ENCODE measurements around the gene MOB3A.
A peak's percentile ranks its signal among the peaks of the same experiment; 100 is the strongest.
"Not testable (repeated sequence)": the region's sequence is repeated elsewhere in the genome, so short reads cannot be mapped to it uniquely, and the experiment has no call there.

The MOB3A gene

DNA sequence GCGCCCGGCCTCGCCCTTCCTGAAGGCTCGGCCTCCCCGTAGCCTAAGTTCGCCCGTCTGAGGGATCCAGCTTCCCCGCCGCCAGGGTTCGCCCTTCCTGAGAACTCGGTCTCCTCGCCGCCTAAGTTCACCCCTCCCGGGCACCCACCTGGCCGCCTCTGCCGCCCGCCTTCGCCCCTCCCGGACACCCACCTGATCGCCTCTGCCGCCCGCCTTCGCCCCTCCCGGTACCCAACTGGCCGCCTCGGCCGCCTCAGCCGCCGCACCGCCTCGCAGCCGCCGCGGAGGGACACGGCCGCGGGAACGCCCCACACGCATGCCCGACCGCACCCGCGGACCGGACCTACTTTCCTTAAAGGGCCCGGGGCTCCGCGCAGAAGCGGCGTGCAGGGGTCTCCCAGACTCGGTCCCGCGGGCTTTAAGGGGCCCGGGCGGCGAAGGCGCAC lies at the start of gene MOB3A:
MOB3A (minus strand) TSS at position 293 of the 446 bp plus-strand sequence. CDS start 17,766 bp downstream, outside the sequence.
- peak; percentile 86 for DNase-seq

DNA sequence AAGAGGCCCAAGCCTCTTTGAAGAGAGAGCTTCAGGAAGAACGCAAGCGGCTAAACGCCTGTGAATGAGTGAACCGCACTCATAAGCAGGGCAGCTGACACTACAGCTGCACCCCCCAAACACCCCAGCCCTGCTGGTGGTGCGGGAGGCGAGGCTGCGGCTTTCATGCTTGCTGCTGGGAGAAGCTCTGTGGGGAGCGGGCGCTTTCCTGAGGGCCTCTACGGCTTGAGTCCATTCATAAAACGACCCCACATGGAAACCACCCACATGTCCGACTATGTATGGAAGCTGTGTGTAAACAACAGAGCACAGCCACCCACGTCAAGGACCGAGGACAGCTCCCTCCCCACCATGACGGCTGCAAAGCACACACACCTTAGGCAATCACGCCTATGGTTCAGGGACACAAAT lies 49.7 kb upstream of the MOB3A start:
- DNase-seq = no peak

DNA sequence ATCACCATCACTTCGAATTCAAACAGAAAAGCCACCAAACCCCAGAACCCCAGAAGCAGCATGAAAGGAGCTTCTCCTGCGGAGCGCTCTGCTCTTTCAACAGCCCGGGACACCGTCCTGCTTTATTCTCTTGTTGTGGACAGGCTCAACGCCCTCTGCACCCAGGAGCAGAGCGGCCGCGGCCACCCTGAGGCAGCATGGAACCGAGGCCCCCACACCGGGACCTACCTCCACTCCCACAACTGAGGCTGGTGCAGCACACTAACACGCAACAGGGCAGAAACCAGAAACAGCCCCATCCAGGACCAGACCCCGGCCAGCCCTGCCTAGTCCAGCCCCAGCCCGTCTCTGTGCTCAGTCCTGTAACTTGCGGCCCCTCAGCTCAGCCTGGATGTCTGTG lies 48.1 kb upstream of the MOB3A start:
- DNase-seq = no peak

DNA sequence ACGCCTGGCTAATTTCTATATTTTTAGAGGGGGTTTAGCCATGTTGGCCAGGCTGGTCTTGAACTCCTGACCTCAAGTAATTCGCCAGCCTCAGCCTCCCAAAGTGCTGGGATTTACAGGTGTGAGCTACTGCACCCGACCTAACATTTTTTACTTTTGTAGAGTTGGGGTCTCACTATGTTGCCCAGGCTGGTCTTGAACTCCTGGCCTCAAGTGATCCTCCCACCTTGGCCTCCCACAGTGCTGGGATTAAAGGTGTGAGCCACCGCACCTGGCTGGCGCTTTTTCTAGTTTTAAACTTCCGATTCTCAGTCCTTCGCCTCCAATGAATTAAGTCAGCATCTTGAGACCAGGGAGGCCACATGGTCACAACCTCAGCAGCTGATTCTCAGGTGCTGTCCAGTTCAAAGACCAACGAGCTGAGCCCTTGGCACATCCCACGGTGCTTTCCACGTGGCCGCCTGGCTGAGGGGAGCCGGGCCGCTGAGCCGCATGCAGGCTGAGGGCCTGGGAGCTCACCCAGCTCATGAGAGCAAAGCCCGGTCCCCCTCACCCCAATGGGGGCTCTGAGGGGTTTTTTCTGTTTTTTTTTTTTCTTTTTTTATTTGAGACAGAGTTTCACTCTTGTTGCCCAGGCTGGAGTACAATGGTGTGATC lies 46.2 kb upstream of the MOB3A start:
- no peak for DNase-seq

DNA sequence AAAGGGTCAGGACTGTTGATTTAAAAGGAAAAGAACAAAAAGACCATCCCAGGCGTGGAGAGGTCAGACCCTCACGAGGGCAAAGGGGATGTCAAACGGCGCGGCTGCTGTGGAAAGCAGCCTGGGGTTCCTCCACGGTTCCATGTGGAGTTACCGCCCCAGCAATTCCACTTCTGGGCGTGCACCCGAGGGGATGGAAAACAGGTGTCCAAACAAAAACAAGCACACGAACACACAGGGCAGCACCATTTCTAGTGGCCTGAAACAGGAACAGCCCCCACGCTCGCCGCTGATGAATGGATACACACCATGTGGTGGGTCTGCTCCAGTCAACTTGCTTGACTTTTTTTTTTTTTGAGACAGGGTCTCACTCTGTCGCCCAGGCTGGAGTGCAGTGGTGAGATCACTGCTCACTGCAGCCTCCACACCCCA lies 44.0 kb upstream of the MOB3A start:
- DNase-seq = no peak

DNA sequence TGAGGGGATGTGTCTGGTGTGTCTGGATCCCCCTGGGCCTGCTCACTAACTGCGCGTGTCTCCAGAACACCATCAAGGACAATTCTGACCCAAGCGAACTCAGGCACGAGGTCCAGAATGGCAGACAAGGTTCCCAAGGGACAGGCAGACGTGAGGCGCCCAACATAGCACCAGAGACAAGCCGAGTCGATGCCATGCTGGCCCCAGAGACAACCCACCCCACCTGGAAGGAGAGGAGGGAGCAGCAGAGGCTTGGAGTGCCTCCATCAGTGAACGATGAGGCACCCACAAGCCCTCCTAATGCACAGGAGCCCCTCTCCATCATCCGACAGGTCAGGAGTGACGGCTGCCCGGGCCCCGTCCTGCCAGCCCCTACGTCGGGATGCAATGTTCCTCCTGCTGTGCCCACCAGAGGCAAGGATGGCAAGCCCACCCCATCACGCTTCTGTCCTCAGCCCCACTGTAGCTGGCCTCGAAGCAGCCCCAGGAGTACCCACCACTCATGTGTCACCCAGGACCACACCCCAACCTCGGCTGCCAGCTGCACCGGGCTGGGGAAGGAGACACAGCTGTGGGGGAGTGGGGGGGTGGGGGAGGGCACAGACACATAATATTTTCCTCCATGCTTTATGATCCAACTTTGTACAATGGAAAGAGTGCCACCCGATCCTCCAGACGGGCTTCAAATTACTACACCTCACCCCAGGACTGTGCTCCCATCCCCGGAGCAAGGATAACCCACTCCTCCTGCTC lies 43.4 kb upstream of the MOB3A start:
- no peak for DNase-seq

DNA sequence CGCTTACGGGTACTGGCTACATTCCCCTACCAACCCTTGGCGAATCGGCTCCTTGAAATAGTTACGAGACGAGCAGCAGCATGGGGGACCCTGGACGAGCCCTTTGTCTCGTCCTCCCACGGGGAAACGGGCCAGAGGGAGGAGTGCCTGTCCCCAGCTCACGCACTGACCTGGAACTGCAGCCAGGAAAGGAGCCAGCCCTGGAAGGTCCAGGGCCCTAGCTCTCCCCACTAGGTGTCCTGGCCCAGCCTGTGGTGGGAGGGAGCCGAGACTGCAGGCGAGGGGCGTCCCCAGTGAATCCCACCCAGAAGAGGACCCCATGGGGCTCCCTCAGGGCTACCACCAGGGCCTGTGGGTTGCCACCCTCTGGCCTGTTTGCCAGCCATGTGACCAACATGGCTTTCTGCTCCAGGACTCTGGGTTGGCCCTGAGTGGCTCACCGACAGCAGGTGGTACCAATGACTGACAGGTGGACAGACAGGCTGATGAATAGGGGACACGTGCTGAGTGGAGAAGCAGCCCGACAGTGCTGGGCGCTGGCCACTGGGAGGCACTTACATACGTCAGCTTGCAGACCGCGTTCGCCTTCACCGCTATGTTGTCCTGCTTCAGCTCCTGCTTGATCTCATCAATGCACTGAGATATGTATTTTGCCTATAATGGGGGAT lies 42.1 kb upstream of the MOB3A start:
- no peak for DNase-seq

DNA sequence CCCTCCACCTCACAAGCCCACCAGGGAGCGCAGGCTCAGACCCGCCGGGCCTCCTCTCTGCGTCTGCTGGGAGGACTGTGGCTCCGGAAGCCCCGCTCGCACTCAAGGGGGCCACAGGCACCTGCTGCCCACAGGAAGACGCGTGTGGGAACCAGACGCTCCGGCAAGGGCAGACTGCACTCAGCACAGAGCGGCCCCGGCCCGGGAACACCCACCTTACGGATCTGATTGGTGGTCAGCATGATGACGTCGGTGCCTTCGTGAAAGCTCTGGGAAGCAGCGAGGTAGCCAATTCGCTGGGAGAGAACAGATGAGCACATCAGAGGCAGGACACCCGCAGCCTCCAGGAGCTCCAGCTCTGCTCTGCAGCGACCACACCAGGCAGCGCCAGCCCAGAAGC lies 40.7 kb upstream of the MOB3A start:
- DNase-seq = no peak

DNA sequence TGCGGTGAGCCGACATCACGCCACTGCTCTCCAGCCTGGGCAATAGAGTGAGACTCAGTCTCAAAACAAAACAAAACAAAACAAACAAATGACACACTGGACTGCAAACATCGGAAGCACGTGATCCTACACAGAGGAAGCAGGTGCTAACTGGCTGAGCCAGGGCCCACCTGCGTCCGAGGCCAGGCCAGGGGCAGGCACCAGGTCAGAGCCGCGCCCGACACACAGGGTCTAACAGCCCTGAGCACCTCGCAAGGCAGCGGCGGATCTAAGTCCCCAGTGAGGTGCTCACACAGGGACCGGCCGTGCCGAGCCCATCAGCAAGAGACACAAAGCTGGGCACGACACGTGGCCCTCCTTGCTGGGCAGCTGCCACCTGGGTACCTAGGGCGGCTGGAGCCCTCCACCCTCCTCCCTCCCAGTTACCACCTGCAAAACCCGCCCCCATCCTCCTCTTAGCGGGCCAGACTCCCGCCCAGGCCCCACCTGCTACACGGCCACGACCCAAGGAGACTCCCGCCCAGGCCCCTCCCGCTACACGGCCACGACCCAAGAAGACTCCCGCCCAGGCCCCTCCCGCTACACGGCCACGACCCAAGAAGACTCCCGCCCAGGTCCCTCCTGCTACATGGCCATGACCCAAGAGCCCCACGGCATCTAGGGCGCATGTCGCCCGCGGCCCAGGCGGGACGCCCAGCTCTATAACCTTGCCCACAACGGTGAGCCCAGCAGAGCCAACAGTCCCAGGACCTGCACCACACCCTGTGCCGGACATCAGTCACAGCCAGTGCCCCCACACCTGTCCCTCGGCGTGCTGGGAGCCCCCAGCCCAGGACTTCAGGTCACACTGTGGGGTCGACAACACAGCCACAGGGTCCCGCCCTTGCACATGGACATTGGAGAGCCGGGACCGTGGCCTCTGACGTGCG lies 39.6 kb upstream of the MOB3A start:
- no peak for DNase-seq

DNA sequence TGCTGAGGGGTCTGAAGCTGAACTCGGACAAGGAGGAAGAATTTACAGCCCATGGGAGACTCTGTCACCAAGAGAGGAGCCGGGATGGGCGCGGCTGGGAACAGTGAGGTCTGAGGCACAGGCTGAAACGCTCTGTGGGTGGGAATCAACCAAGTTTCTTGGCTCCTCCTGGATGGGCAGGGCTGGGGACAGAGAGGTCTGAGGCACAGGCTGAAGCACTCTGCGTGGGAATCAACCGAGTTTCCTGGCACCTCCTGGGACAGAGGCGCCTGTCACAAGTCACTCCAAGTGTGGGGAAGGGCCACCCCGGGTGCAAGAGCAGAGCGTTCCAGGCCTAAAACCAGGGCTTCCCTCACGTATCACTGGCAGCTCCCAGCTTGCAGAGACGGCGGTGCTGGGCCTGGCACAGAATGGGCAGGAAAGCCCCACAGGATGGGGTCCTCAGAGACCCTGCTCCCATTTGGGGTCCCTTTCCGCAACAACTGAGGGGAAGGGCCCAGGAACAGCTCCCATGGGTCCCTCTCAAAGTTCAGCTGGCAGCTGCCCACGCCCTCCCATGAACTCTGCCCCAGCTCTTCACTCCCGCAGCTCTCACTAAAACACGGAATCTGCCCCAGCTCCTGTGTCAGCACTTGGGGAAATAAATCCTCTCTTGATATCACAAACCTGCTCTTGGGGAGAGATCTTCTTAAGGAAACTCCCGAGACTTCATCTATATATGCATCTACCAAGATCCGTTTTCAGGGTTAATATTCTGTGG lies 36.8 kb upstream of the MOB3A start:
- no peak for DNase-seq

DNA sequence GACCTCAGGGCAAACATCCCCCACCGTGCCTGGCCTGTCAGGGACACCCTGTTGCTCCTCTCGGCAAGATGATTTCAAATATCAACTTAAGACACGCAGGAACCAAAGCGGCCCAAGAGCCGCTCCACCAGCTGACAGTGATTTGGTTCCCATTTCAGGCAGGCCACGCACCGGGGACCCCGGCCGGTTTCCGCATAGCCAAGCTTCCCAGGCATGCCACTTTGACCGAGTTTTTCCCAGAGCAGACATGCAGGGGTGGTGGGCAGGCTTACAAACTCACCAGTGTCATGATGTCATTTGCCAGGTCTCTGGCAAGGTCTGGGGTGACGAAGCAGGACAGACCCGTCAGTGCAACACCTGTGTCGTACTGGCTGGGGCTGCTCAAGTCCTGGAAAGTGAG lies 36.1 kb upstream of the MOB3A start:
- DNase-seq = no peak

DNA sequence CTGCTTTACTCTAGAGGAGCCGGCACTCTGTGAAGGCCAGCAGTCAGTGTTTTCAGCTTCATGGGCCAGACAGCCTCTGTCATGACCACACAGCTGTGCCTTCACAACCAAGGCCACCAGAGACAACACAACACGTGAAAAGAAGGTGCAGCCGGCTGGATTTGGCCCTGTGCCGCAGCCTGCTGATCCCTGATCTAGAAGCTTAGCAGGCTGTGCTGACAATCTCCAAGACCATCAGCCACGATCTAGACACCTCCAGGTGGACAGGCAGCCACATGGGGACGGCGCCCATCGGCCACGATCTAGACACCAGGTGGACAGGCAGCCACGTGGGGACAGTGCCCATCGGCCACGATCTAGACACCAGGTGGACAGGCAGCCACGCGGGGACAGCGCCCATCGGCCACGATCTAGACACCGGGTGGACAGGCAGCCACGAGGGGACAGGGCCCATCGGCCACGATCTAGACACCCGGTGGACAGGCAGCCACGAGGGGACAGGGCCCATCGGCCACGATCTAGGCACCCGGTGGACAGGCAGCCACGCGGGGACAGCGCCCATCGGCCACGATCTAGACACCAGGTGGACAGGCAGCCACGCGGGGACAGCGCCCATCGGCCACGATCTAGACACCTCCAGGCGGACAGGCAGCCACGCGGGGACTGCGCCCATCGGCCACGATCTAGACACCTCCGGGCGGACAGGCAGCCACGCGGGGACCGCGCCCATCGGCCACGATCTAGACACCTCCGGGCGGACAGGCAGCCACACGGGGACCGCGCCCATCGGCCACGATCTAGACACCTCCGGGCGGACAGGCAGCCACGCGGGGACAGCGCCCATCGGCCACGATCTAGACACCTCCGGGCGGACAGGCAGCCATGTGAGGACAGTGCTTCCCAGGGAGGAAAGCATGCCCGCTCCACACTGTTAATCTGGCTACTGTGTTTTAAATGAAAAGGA lies 35.2 kb upstream of the MOB3A start:
- DNase-seq = not testable (repeated sequence)

DNA sequence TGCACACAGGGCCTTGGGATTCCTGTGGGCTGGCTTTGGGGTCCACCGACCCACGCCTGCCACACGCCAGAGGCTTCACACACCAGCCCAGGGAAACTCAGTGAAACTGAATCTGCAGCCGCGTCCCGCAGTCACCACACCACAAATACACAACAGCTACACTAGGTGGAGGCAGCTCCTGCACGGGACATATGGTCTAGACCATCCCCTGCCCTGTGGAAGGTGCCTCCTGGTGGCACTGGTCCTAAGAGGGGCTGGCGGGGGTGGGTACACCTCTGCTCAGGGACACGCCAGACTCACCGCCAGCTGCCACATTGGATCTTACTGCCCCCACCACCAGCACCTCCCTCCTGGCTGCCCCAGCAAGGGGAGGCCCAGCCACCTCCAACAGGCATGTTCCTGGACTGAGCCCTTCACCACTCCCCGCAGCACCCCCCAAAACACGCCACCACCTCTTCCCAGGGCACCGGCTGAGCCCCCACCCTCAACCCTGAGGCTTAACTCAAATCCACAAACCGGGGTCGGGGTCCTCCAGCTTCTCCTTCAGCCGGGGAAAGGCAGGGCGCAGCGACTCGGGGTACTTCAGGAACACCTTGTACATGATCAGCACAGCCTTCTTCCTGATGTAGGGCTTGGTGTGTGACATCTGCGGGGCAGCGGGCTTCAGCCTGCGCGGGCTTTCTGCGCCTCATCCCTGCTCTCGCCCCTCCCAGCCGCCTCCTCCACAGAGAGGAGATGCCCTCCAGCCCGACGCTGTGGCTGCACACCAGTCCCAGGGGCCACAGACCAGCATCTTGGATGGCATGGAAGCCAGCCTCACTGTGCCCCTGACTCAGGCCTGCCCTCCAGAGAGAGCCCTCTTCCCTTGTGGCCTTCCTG lies 34.0 kb upstream of the MOB3A start:
- DNase-seq = no peak

DNA sequence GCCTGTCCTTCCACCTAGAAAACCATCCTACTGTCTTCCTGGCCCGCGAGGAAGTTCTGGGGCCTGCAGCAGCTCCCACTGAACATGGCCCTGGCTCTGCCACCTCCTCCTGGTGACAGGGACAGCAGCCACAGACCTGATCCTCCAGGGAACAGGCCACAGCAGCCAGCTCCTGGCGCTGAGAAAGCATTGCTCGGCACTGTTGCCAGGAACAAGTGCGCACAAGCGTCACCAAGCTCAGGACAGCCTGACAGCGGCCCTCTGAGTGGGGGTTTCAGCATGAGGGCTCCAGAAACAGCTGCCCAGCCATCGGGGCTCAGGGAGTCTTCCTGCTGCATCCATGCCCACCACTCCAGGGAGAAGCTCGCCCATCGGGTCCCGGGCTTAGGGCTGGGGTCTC lies 33.4 kb upstream of the MOB3A start:
- DNase-seq = no peak

DNA sequence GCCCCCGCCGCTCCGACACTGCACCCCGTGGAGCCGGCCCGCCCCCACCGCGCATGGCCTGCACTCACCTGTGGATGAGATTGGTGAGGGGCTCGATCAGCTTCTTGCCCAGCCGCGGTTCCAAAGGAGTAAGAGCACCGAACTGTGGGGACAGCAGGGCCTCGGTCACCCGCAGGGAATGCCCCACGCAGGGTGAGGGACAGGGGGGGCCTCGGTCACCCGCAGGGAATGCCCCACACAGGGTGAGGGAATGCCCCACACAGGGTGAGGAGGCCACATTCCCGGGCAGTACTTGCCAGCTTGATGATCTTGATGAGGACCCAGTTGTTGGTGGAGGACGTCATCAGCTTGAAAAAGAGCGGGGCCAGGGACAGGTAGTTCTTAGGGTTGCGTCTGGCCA lies 32.9 kb upstream of the MOB3A start:
- no peak for DNase-seq

DNA sequence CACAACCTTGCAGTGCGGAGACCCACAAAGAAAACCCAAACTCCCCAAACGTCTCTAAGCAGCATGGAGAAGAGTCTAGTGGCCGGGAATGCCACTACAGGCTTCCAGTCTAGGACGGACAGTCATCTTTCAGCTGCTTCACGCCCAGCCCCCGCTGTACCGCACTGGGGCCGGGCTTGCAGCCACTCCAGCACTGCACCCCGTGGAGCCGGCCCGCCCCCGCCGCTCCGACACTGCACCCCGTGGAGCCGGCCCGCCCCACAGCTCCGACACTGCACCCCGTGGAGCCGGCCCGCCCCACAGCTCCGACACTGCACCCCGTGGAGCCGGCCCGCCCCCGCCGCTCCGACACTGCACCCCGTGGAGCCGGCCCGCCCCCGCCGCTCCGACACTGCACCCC lies 32.1 kb upstream of the MOB3A start:
- not testable (repeated sequence) for DNase-seq

DNA sequence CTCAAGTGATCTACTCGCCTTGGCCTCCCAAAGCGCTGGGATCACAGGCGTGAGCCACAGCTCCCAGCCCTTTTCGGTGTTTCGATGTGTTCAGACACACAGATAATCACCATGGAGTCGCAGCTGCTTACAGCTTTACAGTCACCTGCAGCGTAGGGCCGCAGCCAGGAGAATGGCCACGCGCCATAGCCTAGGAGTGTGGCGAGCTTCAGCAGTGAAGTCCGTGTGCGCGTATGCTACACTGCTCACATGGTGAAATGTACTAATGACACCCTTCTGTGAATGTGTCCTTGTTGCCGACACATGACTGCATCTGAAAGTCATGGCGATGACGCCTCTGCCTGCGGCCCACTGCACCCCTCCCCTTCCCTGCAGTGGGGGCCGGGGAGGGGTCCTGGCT lies 31.6 kb upstream of the MOB3A start:
- no peak for DNase-seq

DNA sequence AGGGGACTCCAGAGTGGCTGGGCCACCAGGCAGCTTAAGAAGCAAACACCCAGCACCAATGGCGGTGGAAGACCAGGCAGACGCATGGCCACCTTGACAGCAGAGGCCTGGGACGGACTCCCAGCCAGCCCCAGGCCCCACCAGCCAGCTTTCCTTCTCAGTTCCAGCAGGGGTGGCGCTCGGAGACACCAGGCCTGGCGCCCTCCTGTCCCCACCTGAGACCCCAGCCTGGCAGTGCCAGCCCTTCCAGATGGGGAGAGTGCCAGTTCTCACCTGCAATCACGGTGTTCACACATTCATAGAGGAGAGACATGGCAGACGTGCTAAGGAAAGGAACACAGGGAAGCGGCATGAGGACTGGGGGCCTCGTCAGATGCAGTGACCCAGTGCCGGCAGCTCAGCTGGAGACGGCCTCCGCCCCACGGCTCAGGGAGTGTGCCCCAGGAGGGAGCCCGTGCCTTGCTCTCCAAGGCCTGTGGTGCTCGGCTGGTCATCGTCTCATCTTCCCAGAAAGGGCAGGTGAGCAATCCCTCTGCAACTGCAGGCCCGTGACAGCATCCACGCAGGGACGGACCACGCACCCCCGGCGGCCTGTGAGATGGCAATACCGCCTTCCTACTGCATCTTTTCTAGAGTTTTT lies 30.9 kb upstream of the MOB3A start:
- no peak for DNase-seq

DNA sequence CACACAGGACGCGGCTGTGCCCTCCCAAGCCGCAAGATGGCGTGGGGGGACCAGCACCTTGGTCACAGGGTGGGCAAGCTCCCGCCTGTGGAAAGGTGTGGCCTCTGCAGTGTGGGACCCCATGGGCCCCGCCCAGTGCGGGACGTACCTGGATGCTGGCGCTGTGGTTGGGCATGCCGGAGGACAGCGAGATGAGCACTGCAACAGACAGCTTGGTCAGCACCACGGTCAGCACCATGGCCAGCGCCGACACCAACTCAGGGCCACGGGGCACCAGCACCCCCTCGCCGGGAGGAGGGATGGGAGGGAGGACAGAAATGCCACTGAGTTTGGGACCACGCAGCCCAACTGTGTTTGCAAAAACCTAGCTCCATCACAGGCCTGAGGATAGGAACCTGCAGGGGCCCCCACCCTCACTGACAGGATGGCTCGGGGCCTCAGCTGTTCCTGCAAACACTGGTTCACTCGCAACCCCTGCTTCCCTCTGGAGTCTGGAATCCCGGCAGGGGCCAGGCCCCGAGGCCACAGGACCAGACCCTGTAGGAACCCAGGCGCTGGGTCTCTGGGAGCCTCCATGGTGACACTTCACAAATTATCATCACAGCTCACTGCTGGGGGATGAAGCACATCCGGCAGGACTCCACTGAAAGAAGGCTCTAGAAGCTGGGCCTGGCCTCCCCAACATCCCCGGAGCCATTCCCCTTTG lies 27.7 kb upstream of the MOB3A start:
- DNase-seq = no peak

Data from NCI-H226 (cell line).